Ishikawa (cell line): ENCODE results near the gene THAP7.

Experiments used
- CEBPB ChIP-seq: IDR thresholded peaks from 2 replicates; pipeline ENCODE4 v1.6.1; 2012
- EP300 ChIP-seq: IDR thresholded peaks from 2 replicates; pipeline ENCODE4 v1.6.1; 2012; ENCODE audit warnings: borderline replicate concordance
- NFIC ChIP-seq: IDR thresholded peaks from 2 replicates; pipeline ENCODE4 v1.6.1; 2012
- TAF1 ChIP-seq: IDR thresholded peaks from 2 replicates; pipeline ENCODE4 v1.6.1; 2012; ENCODE audit warnings: low read depth, mild to moderate bottlenecking
- TCF12 ChIP-seq: IDR thresholded peaks from 2 replicates; pipeline ENCODE4 v1.6.1; 2012; ENCODE audit warnings: low read depth
- TEAD4 ChIP-seq: IDR thresholded peaks from 2 replicates; pipeline ENCODE4 v1.6.1; 2012
- YY1 ChIP-seq: IDR thresholded peaks from 2 replicates; pipeline ENCODE4 v1.6.1; 2012; ENCODE audit warnings: low read depth
- TF ChIP-seq, protein P1 (sequence below): IDR thresholded peaks from 2 replicates; pipeline ENCODE4 v1.6.1; 2012
- TF ChIP-seq, protein P2 (sequence below): IDR thresholded peaks from 2 replicates; pipeline ENCODE4 v1.6.1; 2012; ENCODE audit warnings: low read depth, mild to moderate bottlenecking

DNA sequence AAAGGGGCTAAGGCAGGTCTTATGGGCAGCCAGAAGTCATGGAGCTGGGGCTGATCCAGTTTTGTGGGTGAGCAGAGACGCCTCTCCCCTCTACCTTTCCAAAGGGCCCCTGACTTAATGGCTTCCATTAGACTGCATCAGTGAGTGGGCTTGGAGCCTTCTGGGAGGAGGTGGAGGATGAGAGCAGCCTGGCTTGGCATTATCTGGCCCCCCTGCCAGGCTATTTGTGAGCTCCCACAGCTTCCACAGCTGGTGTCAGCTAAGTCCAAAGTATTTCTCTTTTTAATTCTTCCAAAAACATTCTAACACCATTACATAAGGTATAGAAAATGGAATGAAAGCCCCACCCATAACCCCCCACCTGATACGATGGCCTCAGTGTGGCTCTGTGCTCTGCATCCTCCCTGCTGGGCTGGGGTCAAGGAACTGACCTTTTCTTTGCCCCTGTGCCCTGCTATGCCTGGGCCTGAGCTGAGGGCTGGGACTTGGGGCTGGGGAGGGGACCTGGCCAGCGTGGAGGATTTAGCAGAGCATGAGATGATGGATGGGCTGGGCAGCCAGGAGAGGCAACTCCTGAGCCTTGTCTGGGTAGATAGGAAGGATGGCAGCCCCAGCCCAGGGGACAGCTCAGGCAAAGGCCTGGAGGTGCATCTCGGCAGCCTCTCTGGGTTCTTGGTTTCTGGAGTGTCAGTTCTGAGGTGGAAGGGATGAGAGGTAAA lies 30.8 kb downstream of the THAP7 start:
- TF ChIP-seq TEAD4 (no peak), TCF12 (no peak), EP300 (no peak), NFIC (no peak), CEBPB (no peak), TAF1 (no peak), YY1 (no peak)
- TF ChIP-seq, protein P1, sequence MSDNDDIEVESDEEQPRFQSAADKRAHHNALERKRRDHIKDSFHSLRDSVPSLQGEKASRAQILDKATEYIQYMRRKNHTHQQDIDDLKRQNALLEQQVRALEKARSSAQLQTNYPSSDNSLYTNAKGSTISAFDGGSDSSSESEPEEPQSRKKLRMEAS = no peak
- TF ChIP-seq, protein P2, sequence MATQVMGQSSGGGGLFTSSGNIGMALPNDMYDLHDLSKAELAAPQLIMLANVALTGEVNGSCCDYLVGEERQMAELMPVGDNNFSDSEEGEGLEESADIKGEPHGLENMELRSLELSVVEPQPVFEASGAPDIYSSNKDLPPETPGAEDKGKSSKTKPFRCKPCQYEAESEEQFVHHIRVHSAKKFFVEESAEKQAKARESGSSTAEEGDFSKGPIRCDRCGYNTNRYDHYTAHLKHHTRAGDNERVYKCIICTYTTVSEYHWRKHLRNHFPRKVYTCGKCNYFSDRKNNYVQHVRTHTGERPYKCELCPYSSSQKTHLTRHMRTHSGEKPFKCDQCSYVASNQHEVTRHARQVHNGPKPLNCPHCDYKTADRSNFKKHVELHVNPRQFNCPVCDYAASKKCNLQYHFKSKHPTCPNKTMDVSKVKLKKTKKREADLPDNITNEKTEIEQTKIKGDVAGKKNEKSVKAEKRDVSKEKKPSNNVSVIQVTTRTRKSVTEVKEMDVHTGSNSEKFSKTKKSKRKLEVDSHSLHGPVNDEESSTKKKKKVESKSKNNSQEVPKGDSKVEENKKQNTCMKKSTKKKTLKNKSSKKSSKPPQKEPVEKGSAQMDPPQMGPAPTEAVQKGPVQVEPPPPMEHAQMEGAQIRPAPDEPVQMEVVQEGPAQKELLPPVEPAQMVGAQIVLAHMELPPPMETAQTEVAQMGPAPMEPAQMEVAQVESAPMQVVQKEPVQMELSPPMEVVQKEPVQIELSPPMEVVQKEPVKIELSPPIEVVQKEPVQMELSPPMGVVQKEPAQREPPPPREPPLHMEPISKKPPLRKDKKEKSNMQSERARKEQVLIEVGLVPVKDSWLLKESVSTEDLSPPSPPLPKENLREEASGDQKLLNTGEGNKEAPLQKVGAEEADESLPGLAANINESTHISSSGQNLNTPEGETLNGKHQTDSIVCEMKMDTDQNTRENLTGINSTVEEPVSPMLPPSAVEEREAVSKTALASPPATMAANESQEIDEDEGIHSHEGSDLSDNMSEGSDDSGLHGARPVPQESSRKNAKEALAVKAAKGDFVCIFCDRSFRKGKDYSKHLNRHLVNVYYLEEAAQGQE = no peak
